Stimulated activated naive CD8-positive, alpha-beta T cell treated with anti-CD3 and anti-CD28 coated beads, Interleukin-15, Interleukin-2, amounts not matched to agents 100 U/mL and 50 U/mL, for 24 hours (primary cell): ENCODE measurements around the gene PLEKHM3.
"Not testable (repeated sequence)": the region's sequence is repeated elsewhere in the genome, so short reads cannot be mapped to it uniquely, and the experiment has no call there.

Source experiments
- ATAC-seq: fragments of 150-1000 bp; cut with Tn5 transposase; one replicate; pipeline ENCODE4 v1.10.0; 2021
- DNase-seq: peaks from one replicate; pipeline ENCODE4 v3.0.0; 2021

PLEKHM3 gene

DNA sequence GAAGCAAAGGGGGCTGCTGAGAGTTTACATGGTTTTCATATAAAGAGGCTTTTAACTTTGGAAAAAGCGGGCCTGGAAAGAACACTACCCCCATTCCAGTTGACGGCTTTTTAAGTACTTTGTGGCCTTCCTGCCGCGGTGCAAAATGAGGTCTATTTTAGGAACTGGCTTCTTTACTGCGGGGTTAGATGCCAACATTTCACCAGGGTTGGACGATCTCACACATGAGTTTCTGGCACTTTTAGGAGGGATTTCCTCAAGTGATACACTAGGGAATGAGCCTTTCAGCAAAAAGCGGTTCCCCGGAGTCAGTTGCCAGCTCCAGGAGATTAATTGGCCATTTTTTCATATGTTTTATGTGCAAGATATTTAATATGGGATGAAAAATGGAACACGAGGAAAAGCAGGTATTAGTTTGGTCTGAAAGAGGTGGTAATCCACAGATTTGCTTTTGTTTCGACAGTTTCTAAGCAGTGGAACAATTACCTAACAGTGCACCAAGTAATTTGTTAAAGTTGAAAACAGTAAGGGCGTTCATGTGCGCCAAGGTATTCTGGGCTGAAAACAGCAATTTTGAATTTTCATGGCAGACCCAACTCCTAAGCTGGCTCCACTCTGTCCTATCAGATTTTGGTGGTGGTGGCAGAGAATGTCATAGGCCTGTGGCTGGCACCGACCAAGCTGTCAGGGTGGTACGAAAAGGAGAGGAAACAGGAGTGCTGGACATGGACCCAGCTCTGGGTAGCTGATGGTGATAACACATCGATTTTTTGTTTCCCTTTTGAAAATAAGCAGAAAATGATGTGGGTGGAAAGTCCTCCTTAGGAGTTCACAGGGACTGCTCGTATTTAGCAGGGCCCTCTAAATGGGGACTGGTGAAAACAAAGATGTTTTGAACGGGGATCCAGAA is 200.0 kb downstream of the PLEKHM3 start:
- ATAC-seq, result no peak
- no peak for DNase-seq

GRCh38 chr2:207823865-207824264 is 201.5 kb downstream of the PLEKHM3 start:
- no peak for DNase-seq
- no peak for ATAC-seq

- DNase-seq (no peak), ATAC-seq (no peak)
Measured at GRCh38 chr2:207819839-207820784, 205.2 kb downstream of the PLEKHM3 start.

DNA sequence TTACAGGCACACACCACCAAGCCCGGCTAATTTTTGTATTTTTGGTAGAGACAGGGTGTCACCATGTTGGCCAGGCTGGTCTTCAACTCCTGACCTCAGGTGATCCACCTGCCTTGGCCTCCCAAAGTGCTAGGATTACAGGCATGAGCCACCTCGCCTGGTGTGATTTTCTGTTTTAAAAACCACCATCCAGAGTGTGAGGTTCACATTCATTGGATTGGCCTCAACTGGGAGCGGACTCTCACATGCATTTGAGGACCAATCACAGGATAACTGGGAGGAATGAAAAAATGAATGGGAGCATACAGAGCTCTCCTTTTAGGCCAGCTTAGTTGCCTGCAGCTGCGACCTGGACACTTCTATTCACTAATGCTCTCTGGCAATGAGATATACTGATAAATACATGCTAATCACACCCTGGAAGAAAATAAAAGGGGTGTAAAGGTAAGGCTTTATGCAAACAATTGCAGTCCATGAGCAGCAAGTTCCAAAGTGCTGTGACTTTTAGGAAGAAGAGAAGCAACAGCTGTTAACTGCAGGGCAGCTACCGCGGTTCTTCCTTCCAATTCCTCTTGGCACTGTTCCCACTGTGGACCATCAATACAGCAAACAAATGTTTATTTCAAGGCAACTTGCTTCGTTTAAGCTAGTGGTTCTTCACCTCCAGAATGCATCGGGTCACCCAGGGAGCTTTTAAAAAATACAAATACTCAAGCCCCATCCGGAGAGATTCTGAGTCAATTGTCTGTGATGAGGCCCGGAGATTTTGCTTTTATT is 206.1 kb downstream of the PLEKHM3 start:
- no peak for DNase-seq
- no peak for ATAC-seq

DNA sequence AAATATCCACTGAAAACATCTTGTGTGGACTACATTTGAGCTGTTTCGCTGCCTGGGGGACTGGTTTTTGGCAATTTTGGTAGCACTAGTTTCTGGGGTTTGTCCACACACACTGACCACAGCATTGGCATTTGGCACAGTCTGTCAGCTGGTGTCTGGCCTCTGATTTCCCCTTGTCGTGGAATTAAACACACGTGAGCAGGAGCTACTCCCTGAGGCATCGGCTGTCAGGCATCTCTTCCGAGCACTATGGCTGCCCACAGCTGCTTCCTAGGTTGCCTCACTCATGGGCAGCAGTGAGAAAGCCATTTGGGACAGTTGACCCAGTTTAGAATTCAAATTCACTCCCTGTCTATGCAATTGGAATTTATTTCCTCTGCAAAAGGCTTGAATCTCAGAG is 208.8 kb downstream of the PLEKHM3 start:
- no peak for DNase-seq
- ATAC-seq, result no peak

GRCh38 chr2:207815254-207815653 is 210.1 kb downstream of the PLEKHM3 start:
- ATAC-seq, result no peak

DNA sequence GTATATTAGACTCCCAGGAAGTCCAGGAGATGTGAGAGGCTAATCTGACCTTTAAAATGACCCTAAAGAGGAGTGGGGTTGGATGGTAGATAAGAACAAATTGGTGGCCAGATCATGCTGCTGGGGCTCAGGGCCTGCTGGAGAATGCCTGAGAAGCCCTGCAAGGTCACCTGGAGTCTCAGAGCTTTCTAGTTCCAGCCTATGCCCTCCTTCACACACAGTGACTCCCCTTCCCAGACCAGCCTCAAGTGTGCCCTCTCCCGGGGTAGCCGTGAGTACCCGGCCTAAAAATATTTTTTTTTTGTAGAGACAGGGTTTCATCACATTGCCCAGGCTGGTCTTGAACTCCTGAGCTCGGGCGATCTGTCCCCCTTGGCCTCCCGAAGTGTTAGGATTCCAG is 211.4 kb downstream of the PLEKHM3 start:
- DNase-seq (no peak), ATAC-seq (no peak)

More at GRCh38 chr2:207815254-207815653, 210.1 kb downstream of the PLEKHM3 start:
- no peak for DNase-seq

DNA sequence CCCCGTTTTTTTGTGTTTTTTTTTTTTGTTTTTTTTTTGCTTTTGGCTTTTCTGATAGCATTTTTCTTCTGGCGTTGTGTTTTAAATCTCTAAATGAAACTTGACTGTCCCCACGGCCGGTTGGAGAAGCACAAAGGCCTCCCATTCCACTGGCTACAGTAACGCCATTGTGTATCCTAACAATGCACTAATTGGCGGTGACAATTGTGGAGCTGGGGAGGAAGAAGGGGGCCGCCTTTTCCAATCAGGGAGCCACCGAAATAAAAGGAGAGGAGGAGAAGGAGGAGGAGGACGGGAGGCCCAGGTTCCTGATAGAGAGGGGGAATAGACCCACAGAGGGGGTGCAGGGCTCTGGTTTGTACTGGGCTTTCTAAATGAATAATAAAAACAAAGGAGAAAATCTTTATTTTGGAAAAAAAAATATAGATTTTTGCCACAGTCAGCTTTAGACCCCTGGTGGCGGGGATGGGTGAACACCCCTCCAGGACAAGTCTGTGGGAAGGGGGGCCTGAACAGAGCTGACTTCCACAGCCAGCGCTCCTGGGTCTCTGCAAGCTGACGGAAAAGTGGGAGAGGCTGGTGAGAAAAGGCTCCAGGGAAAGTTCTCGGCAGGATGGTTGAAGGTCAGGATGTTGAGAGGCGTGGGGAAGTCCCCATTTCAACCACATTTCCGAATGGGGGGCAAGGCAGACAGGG is 212.0 kb downstream of the PLEKHM3 start:
- DNase-seq (no peak), ATAC-seq (no peak)

- DNase-seq (no peak), ATAC-seq (no peak)
Measured at GRCh38 chr2:207812726-207813080, 212.6 kb downstream of the PLEKHM3 start.

- no peak for ATAC-seq
- DNase-seq, result no peak
Measured at GRCh38 chr2:207812058-207812725, 213.1 kb downstream of the PLEKHM3 start.

- DNase-seq, ATAC-seq: not testable (repeated sequence)
Measured at GRCh38 chr2:207811658-207812057, 213.7 kb downstream of the PLEKHM3 start.

- ATAC-seq, result no peak
Measured at GRCh38 chr2:207810200-207810788, 215.0 kb downstream of the PLEKHM3 start.

GRCh38 chr2:207808119-207808518 is 217.2 kb downstream of the PLEKHM3 start:
- DNase-seq, result no peak
- no peak for ATAC-seq

More at GRCh38 chr2:207810200-207810788, 215.0 kb downstream of the PLEKHM3 start:
- no peak for DNase-seq

DNA sequence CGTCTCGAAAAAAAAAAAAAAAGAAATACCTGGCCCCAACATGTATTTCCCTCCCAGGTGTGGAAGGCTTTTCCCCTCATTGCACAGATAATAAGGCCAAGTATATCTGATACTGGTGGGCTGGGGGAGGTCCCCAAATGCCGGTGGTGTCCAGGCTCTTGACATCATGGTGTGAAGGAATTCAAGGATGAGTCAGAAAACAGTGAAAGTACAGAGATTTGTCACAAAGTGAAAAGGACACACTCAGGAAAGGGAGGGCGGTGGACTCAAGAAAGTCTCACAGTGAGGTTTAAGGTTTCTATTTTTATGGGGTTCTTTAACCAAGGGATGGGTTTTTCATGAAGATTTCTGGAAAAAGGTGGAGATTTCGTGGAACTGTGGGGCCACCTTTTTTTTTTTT is 217.8 kb downstream of the PLEKHM3 start:
- DNase-seq (peak; percentile 11), ATAC-seq (peak; percentile 68)

- DNase-seq (no peak), ATAC-seq (no peak)
Measured at GRCh38 chr2:207805566-207806226, 219.6 kb downstream of the PLEKHM3 start.

DNA sequence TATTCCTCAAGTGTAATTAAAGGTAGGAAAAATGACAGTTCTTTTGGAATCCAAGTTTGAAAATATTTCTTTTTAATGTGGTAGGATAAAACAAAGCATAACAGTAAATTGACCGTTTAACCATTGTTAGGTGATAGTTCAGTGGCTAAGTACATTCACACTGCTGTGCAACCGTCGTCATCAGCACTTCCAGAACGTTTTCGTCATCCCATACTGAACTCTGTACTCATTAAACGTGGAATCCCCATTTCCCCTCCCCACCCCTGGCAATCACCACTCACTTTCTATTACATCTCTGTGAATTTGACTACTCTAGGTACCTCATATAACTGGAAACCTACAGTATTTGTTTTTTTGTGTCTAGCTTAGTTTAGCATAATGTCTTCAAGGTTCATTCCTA is 222.7 kb downstream of the PLEKHM3 start:
- DNase-seq (no peak), ATAC-seq (no peak)

DNA sequence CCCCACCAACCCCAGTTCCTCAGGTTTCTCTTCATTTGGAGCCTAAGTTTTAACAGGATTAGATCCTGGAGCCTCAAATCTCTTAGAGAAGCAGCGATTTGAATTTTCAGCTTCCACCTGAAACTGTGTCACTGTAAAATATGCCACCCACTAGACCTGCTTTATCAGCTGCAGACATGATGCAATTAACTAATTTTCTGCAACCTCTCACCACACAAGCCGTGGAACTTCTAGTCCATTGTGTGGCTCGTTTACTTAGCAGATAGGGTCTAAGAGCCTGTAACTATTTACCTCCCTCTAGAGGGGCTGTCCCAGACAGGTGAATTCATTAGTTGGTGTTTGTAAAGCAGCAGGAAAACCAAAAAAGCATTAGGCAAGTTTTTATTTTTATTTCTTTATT is 224.1 kb downstream of the PLEKHM3 start:
- ATAC-seq (no peak), DNase-seq (no peak)

GRCh38 chr2:207796585-207797350 is 228.6 kb downstream of the PLEKHM3 start:
- ATAC-seq (no peak), DNase-seq (no peak)

DNA sequence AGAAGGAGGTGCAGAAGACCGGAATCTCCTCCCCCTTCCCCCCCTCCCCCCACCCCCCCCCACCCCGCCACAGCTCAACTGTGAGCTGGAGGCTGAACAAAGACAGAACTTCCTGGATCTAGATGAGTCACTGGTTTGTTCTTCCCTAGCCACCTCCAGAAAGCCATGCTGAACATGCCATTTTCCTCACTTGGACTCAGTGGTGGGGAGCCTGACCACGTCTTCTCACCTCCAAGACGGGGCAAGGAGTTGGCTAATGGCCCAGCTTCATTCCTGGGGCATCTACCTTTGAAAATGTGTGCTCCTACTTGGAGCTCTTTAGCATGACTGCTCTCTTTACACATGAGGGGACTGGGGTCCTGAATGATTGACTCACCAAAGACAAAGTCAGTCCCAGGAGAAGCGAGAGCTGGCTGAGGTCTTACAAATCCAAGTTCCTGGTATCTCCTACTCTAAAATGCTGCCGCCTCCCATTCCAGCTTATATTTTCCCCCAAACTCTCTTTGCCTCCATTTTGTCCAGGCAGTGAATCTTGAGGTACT is 233.0 kb downstream of the PLEKHM3 start:
- no peak for ATAC-seq

More for the DNA sequence above, 233.0 kb downstream of the PLEKHM3 start:
- no peak for DNase-seq
